CD4-positive, alpha-beta T cell treated with Interleukin-4 for 1 hour (primary cell): ENCODE results near the gene GSTP1.
"Not testable (repeated sequence)": the region's sequence is repeated elsewhere in the genome, so short reads cannot be mapped to it uniquely, and the experiment has no call there.

Experiments
- DNase-seq, 2 donors: peaks; one replicate each; pipeline ENCODE4 v3.0.0-alpha.2; 2020 to 2022

Gene GSTP1

DNA sequence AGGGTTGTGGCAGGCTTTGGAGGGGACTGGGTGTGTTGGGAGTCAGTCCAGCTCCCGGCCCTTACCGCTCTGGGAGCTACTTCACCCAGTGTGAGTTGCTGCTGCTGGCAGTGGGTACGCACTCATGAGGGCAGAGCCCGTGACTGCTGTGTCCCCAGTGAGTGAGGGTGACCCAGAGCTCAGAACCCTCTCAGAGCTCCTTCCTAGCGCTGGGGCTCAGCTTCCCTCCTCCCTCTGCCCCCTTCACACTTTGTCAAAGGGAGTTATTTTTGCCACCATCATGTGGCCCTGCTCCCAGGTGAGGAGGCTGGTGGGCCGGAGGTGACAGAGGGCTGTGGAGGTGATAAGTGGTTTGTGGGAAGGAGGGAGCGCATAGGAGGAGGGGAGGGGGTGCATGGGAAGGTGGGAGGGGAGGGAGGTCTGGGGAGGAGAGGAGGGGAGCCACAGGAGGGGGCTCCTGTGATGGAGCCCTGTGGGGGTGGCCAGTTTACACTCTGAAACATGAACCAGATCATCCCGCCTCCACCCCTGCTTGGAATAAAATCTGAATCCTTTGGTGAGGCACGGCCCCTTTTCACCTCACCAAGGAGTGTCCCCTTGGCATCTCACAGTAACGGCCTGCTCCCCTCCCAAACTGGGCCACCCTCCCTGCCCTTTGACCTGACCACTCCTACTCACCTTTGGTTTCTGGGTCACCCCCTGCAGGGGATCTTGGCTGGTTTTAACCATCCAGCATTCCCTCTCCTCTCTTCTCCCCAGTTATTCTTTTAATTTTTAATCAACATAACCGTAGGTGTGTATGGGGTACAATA is 33.0 kb downstream of the GSTP1 start:
- DNase-seq = no peak

DNA sequence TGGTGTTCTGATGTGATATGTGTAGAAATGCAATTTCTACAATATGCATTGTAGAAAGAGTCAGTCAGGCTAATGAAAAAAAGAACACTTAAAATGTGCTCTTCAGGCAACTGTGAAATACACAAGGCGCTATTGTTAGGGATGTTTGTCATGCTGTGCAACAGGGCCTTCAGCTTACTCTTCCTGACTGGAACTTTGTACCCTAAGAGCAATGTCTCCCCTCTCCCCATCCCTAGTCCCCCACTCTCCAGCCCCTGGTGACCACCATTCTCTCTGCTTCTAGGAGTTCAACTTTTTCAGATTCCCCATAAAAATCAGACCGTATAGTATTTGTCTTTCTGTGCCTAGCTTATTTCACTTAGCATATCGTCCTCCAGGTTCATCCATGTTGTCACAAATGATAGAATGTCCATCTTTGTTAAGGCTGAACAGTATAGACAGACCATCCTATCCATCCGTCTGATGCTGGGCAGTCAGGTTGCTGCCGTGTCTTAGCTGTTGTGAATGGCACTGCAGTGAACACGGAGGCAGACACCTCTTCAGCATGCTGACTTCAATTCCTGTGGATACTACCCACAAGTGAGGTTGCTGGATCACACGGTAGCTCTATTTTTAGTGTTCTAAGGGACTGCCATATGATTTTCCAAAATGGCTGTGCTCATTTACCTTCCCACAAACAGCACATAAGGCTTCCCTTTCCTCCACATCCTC is 33.8 kb downstream of the GSTP1 start:
- DNase-seq = no peak

DNA sequence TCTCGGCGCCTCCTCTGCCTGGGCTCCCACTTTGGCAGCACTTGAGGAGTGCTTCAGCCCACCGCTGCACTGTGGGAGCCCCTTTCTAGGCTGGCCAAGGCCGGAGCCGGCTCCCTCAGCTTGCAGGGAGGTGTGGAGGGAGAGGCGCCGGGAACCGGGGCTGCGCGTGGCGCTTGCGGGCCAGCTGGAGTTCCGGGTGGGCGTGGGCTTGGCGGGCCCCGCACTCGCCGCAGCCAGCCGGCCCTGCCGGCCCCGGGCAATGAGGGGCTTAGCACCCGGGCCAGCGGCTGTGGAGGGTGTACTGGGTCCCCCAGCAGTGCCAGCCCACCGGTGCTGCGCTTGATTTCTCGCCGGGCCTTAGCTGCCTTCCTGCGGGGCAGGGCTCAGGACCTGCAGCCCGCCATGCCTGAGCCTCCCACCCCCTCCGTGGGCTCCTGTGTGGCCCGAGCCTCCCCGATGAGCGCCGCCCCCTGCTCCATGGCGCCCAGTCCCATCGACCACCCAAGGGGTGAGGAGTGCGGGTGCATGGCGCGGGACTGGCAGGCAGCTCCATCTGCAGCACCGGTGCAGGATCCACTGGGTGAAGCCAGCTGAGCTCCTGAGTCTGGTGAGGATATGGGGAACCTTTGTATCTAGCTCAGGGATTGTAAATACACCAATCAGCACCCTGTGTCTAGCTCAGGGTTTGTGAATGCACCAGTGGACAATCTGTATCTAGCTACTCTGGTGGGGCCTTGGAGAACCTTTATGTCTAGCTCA is 35.5 kb downstream of the GSTP1 start:
- not testable (repeated sequence) for DNase-seq

DNA sequence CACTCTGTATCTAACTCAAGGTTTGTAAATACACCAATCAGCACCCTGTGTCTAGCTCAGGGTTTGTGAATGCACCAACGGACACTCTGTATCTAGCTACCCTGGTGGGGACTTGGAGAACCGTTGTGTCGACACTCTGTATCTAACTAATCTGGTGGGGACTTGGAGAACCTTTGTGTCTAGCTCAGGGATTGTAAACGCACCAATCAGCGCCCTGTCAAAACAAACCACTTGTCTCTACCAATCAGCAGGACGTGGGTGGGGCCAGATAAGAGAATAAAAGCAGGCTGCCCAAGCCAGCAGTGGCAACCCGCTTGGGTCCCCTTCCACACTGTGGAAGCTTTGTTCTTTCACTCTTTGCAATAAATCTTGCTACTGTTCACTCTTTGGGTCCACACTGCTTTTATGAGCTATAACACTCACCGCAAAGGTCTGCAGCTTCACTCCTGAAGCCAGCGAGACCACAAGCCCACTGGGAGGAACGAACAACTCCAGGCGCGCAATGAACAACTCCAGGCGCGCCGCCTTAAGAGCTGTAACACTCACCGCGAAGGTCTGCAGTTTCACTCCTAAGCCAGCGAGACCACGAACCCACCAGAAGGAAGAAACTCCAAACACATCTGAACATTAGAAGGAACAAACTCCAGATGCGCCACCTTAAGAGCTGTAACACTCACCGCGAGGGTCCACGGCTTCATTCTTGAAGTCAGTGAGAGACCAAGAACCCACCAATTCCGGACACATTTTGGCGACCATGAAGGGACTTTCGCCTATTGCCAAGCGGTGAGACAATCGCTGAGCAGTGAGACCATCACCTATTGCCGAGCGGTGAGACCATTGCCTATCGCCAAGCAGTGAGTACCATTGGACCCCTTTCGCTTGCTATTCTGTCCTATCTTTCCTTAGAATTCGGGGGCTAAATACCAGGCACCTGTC is 36.3 kb downstream of the GSTP1 start:
- not testable (repeated sequence) for DNase-seq

DNA sequence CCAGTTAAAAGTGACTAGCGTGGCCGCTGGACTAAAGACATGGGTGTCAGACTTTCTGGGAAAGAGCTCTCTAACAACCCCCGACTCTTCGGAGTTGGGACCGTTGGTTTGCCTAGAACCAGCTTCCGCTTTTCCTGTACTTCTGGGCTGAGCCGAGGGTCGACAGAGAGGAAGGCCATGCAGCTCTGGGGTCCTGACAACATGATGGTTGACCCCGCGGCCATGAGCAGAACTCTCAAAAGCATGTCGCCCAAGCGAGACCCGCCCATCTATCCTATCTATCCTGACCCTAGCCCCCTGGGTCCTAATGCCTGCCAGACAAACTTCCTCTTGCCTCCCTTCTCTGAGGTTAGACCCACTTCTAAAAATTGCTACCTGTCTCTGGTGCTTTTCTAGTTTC is 37.0 kb downstream of the GSTP1 start:
- DNase-seq = not testable (repeated sequence)

DNA sequence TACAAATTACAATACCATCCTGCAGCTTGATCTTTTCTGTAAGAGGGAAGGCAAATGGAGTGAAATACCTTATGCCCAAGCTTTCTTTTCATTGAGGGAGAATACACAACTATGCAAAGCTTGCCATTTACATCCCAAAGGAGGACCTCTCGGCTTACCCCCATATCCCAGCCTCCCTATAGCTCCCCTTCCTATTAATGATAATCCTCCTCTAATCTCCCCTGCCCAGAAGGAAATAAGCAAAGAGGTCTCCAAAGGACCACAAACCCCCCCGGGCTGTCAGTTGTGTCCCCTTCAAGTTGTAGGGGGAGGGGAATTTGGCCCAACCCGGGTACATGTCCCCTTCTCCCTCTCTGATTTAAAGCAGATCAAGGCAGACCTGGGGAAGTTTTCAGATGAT is 38.3 kb downstream of the GSTP1 start:
- DNase-seq = not testable (repeated sequence)

DNA sequence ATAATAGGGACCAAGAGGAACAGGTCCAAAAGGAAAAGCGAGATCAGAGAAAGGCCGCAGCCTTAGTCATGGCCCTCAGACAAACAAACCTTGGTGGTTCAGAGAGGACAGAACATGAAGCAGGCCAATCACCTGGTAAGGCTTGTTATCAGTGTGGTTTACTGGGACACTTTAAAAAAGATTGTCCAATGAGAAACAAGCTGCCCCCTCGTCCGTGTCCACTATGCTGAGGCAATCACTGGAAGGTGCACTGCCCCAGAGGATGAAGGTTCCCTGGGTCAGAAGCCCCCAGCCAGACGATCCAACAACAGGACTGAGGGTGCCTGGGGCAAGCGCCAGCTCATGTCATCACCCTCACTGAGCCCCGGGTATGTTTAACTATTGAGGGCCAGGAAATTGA is 39.3 kb downstream of the GSTP1 start:
- not testable (repeated sequence) for DNase-seq

DNA sequence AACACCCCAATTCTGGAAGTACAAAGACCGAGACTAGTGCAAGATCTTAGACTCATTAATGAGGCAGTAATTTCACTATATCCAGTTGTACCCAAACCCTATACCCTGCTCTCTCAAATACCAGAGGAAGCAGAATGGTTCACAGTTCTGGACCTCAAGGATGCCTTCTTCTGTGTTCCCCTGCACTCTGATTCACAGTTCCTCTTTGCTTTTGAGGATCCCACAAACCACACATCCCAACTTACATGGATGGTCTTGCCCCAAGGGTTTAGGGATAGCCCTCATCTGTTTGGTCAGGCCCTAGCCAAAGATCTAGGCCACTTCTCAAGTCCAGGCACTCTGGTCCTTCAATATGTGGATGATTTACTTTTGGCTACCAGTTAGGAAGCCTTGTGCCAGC is 40.2 kb downstream of the GSTP1 start:
- DNase-seq = not testable (repeated sequence)

DNA sequence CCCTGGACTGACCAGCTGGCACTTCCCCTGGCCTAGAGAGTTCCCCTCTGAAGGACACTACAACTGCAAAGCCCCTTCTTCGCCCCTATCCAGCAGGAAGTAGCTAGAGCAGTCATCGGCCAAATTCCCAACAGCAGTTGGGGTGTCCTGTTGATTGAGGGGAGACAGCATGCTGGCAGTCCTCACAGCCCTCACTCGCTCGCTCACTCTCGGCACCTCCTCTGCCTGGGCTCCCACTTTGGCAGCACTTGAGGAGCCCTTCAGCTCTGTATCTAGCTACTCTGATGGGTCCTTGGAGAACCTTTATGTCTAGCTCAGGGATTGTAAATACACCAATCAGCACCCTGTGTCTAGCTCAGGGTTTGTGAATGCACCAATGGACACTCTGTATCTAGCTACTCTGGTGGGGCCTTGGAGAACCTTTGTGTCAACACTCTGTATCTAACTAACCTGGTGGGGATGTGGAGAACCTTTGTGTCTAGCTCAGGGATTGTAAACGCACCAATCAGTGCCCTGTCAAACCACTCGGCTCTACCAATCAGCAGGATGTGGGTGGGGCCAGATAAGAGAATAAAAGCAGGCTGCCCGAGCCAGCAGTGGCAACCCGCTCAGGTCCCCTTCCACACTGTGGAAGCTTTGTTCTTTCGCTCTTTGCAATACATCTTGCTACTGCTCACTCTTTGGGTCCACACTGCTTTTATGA is 42.7 kb downstream of the GSTP1 start:
- not testable (repeated sequence) for DNase-seq

DNA sequence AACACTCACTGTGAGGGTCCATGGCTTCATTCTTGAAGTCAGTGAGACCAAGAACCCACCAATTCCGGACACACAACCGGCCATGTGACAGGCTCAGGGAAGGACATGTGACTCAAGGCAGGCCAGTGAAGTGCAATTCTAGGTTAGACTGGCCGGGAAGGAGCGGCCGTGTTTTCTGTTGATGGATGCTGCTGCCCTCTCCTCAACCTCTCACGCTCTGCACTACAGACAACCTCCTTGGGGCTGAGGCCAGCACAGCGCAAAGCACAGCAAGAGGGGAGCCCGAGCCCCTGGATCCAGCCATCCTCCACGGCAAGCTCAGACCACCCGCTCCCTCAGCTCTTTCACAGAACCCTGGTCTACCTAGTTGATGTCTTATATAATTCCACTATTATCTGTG is 43.4 kb downstream of the GSTP1 start:
- no peak for DNase-seq

DNA sequence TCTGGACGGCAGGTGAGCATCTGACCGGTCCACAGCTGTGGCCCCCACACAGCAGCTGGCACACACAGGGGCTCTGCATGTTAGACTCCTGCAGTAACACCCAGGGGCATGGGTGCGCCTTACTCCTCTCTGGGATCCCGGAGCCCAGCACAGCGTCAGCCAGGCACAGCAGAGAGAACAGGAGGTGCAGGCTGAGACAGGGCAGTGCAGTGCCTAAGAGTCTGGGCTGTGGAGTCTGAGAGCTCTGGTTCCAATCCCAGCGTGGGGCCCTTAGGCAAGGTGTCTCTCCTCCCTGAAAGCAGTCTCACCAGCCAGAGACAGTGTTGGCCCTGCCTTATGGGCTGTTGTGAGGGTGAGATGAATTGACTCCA is 43.8 kb downstream of the GSTP1 start:
- no peak for DNase-seq

DNA sequence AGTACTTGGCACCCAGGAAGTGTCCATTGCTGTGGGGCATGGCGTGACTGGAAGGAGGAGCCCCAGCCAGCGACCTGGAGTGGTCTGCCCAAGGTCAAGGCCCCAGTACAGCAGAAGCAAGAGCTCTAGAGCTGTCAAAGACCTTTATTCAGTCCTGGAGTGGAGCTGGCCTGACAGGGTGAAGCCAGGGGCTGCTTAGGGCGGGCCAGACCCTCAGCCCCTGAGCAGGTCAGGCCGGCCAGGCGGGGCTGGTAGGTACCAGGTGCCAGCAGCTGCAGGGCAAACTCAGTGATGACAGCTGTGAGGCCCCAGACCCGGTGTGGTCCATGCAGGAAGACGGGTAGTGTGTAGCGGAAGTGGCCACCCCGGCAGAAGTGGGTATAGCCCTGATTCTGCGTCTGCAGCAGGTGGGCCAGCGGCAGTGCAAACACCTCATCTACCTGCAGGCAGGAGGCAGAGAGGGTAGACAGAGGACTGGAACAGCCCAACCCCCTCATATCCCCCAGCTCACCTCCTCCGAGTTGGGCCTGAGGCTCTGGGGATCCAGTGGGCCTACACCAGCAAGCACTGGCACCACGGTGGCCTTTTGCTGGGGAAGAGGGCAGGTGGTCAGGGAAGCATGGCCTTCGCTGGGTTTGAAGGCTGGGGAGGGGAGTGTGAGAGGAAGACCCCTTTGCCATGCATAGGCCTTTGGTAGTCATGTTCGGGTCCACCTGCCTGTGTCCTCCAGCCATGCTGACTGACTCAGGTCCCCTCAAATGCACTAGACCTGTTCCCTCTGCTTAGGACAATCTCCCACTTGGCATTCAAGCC is 44.4 kb downstream of the GSTP1 start:
- no peak for DNase-seq

DNA sequence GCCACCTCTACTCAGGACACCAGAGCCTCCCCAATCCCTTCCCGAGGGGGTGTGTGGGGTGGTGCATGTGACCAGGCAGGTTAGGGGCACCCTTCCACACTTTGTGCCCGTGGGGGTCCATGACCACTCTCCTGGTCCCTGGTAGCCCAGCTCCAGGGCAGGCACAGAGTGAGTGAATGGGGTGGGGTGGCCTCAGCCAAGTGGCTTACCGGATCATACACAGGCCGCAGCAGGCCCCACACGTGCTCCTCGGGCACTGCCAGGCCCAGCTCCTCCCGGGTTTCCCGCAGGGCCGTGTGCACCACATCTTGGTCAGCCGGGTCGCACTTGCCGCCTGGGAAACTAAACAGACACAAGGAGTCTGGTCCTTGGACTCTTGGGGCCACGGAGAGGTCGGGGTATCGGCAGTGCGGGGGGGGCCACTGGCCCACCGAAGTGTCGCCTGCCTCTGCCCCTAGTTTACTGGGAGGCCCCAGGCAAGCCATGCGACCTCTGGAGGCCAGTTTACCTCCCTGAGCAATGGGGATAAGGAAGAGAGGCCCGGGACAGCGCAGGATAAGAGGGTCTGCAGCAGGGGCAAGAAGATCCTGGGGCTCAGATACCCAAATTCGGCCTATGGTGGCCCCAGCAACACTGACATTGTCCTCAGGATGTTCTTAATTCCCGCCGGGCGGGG is 45.2 kb downstream of the GSTP1 start:
- DNase-seq = no peak

DNA sequence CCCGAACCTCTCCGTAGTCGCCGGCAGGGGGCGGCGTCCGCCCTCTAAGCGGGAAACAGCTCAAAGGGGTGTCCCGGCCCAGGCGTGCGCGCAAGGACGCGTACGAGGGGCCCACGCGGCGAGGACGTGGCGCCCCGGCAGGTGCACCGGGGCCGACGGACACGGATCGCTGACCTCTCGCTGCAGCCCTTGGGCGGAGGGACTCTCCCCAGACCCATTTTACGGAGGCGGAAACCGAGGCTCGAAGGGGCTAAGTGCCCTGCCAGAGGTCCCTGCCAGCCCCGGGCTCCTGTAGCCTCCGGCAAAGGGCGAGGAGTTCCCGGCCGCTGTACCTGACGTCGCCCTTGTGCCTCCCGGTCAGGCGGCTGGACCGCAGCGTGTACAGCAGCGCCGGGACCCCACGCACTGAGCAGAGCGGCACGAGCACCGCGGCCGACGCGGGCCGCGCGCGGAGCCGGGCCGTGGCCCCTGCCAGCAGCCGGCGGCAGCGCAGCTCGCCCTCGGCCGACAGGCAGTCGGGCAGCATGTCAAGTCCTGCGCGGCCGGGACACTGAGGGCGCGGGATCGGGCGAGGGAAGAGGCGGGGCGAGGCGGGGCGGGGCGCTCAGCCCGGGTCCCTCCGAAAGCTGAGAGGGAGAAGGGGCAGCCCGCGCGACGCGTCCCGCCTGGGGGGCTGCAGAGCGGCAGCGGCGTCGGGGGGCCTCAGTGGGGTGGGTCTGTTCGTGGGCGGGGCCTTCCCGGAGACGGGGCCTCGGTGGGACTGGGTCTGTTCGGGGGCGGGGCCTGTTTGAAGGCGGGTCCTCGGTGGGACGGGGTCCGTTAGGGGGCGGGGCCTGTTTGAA is 46.0 kb downstream of the GSTP1 start, which contains the start of gene NUDT8:
TSS of gene NUDT8 (minus strand) at position 552 of the 842 bp plus-strand sequence. CDS start at position 526, 26 bp downstream.
- peak; percentile 88 to 90 for DNase-seq

DNA sequence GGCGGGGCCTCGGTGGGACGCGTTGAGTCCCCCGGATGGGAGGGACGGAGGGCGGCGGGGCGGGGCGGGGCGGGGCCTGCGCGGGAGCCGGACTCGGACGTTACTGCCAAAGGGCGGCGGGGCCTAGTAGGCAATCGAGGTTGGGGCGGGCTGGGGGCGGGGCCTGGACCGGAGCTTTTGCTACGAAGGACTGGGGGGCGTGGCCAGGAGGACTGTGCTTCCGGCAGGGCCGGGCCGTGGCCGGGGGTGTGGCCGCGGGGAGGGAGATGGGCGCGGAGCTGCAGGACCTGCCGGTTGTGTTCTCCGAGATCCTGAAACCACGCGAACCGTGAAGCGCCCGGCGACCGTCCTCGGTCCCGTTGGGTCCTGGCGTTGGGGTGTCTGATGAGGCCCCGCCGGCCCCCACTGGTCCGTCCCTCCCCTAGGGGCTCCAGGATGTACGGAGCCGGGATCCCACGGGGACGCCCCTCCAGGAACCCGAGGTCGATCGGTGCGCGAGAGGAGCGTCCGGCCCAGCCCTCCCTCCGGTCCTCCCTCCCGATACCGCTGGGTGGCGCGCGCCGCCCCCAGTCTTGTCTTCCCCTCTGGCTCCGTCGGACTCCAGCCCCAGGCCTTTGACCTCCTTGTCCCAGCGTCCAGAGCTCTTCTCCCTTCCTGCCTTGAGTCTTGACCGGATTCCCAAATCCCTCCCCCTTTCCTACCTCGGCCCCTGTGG is 46.8 kb downstream of the GSTP1 start:
- DNase-seq = peak; percentile 96 to 97

DNA sequence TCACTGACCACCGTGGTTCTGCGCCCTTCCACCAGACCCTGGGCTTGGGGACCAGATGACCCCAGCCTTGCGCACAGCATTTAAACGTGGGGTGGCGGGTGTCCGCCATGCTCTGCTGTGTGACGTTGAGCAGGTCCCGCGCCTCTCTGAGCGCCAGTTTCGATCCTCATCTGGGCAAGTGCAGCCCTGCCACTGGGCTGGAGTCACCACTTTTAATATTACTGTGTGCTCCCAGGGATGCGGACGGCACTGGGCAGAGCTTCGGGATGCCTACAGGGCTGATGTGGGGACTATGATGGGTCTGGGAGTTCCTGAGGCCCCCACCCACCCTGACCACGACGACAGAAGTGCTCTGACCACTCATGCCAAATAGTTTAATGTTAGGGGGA is 47.3 kb downstream of the GSTP1 start:
- DNase-seq = no peak

DNA sequence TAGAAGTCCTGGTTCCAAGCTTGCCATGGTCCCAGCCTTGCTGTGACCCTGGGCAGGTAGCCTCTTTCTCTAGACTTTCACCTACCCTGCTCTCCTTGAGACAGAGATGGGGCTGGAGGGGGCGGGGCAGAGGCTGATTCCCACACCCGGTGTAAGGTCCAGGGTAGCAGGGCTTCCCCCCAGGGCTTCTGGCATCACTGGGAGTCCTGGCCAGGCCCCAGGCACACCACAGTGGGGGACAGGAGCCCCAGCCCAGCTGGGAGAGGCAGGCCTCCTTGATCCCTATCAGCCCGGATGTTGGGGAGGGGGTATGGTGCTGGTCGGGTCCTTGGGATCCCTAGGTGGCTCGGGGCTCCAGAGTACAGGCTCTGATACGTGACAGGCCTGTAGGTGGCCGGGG is 47.8 kb downstream of the GSTP1 start:
- no peak for DNase-seq

DNA sequence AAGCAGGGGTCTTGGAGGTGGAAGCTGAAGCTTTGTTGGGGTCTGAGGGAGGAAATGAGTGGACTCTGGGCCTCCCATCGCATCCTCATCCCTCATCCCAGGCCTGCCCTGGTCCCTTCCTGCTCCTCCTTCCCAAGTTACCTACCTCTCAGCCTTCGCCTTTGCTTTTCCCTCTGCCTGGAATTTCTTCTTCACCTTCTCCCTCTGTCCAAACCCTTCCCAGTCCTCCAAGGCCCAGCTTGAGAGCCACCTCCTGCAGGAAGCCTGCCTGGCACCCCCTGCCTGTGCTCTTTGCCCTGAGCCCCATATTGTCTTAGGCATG is 48.2 kb downstream of the GSTP1 start:
- no peak for DNase-seq
